Calu3 (cell line): ENCODE measurements around the gene RHOBTB1. TPM values are rescaled to one million over a fixed set of nuclear protein-coding genes. Genes with fewer than 3 reads are reported as not detected.

ENCODE experiments used
- BruUV-seq: library from RNA; stranded (reverse); fragments of 400-500 nt; replicated peaks from 2 replicates; lab custom pipeline; 2021; lab: Mats Ljungman, UMichigan
- CTCF ChIA-PET: fragments of 300-600 bp; sonication (Branson Sonifier 250); formaldehyde crosslinking; loops from one replicate; lab custom pipeline; 2022; ENCODE audit warnings: antibody characterized with exemption; lab: Charles Lee
- DNase-seq: peaks from one replicate; pipeline ENCODE4 v3.0.0; 2022
- H3K27ac Mint-ChIP-seq: one replicate; pipeline ENCODE4 v1.8.0; 2022; ENCODE audit warnings: mixed read lengths; ENCODE audit not compliant: unreplicated experiment
- H3K27me3 Mint-ChIP-seq: one replicate; pipeline ENCODE4 v1.8.0; 2022; ENCODE audit warnings: mixed read lengths; ENCODE audit not compliant: unreplicated experiment
- H3K36me3 Mint-ChIP-seq: one replicate; pipeline ENCODE4 v1.8.0; 2022; ENCODE audit warnings: mild to moderate bottlenecking, moderate library complexity, mixed read lengths; ENCODE audit not compliant: insufficient read depth, unreplicated experiment
- H3K4me1 Mint-ChIP-seq: one replicate; pipeline ENCODE4 v1.8.0; 2022; ENCODE audit warnings: mild to moderate bottlenecking, low read depth, mixed read lengths; ENCODE audit not compliant: unreplicated experiment
- H3K4me3 Mint-ChIP-seq: one replicate; pipeline ENCODE4 v1.8.0; 2022; ENCODE audit warnings: mild to moderate bottlenecking, low read depth, moderate library complexity, mixed read lengths; ENCODE audit not compliant: unreplicated experiment
- H3K9me3 Mint-ChIP-seq: one replicate; pipeline ENCODE4 v1.8.0; 2022; ENCODE audit warnings: low read depth, mixed read lengths; ENCODE audit not compliant: unreplicated experiment
- intact Hi-C: fragments of 100-400 bp; cut with micrococcal nuclease; formaldehyde crosslinking; loops from one replicate; pipeline ENCODE4 v1.10.0; 2022; ENCODE audit not compliant: unreplicated experiment
- total RNA-seq: library from RNA; stranded (reverse); gene quantifications from 2 replicates; pipeline ENCODE4 v1.2.3, GENCODE V29; 2022
- TF ChIP-seq, protein P1 (sequence below): fragments of 200-600 bp; IDR thresholded peaks from one replicate; pipeline ENCODE4 v1.8.0; 2022; ENCODE audit warnings: antibody characterized with exemption; ENCODE audit not compliant: unreplicated experiment

Gene RHOBTB1
- total RNA-seq, 1 experiment from 2014 or later, result 9.8 TPM

DNA sequence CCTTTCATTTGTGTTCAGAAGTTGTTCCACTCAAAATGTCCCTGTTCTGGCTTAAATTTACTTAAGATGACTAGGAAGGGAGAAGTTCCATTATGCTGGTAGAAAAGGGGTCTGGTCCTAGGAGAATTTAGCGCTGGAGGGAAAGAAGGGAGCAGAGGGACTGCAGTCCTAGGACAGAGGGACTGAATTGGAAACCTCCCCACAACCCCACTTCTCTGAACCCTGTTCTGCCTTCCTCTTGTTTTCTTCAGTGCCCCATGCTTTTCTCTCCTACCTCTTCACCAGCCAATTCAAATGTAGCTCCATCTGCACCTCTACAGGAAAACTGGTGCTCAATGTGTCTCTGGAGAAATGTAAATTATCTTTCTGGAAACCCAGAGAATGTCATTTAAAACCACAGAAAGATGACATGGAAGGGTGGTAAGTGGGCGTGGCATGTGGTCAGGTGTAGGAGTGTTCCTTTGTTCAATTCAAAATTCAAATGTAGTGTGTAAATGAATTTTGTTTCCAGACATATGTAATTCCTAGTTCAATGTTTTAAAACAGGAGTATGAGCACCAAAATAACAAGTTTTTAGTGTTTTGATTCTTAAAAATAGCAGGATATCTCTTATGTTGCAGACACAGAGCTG lies 24.0 kb upstream of the RHOBTB1 start:
- CTCF ChIA-PET, result no interaction called here
- TF ChIP-seq, protein P1, sequence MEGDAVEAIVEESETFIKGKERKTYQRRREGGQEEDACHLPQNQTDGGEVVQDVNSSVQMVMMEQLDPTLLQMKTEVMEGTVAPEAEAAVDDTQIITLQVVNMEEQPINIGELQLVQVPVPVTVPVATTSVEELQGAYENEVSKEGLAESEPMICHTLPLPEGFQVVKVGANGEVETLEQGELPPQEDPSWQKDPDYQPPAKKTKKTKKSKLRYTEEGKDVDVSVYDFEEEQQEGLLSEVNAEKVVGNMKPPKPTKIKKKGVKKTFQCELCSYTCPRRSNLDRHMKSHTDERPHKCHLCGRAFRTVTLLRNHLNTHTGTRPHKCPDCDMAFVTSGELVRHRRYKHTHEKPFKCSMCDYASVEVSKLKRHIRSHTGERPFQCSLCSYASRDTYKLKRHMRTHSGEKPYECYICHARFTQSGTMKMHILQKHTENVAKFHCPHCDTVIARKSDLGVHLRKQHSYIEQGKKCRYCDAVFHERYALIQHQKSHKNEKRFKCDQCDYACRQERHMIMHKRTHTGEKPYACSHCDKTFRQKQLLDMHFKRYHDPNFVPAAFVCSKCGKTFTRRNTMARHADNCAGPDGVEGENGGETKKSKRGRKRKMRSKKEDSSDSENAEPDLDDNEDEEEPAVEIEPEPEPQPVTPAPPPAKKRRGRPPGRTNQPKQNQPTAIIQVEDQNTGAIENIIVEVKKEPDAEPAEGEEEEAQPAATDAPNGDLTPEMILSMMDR, result no peak
- DNase-seq, result no peak
- H3K4me1 Mint-ChIP-seq, result peaks cover 37% of the 10 kb centered on the region
- no peaks in the 10 kb centered on the region for H3K27me3 Mint-ChIP-seq
- no peaks in the 10 kb centered on the region for H3K9me3 Mint-ChIP-seq
- peaks cover 11% of the 10 kb centered on the region for H3K36me3 Mint-ChIP-seq
- BruUV-seq, result no TSS peak
- H3K4me3 Mint-ChIP-seq, result no peak overlapping the region
- intact Hi-C loops, result no loop called here
- H3K27ac Mint-ChIP-seq, result no peak overlapping the region

DNA sequence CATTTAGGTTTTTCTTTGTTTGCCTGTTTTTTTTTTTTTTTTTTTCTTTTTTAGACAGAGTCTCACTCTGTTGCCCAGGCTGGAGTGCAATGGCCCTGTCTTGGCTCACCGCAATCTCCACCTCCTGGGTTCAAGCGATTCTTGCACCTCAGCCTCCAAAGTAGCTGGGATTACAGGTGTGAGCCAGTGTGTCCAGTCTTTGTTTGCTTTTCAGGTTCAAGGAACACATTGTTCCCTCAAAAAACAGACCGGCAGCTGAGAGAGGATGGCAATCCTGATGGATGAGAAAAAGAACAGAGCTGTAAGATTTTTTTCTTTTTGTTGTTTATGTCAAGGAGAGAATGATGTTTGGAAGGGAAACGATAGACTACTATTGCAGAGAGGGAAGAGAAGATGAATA lies 23.3 kb upstream of the RHOBTB1 start:
- H3K27ac Mint-ChIP-seq, result no peak overlapping the region
- H3K4me3 Mint-ChIP-seq, result no peak overlapping the region
- CTCF ChIA-PET, result no interaction called here
- intact Hi-C loops, result no loop called here
- peaks cover 40% of the 10 kb centered on the region for H3K4me1 Mint-ChIP-seq
- no peaks in the 10 kb centered on the region for H3K9me3 Mint-ChIP-seq
- H3K27me3 Mint-ChIP-seq, result no peaks in the 10 kb centered on the region
- peaks cover 11% of the 10 kb centered on the region for H3K36me3 Mint-ChIP-seq
- DNase-seq, result no peak
- BruUV-seq, result no TSS peak
- TF ChIP-seq, protein P1, result no peak

DNA sequence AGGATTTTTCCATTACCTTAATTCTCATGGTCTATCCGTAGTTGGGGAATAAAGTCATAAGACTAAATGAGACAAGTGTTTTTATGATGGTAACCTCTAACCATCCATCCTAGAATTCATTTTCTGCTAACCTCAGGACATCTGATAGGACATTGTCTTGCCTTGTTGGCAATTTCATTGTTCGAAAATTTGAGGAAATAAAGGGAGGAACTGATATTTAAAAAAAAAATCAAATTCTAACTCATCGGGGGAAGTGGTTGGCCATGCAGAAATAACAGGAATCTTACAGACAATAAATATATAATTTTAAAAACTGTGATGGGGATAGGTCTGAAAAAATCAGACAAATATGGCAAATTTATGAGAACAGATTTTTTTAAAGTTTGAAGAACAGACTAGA lies 21.7 kb upstream of the RHOBTB1 start:
- intact Hi-C loops, result no loop called here
- H3K27me3 Mint-ChIP-seq, result no peaks in the 10 kb centered on the region
- no peaks in the 10 kb centered on the region for H3K9me3 Mint-ChIP-seq
- H3K4me3 Mint-ChIP-seq, result no peak overlapping the region
- H3K4me1 Mint-ChIP-seq, result peaks cover 40% of the 10 kb centered on the region
- peak overlapping the region; percentile 84 for H3K27ac Mint-ChIP-seq
- TF ChIP-seq, protein P1, result no peak
- BruUV-seq, result no TSS peak
- H3K36me3 Mint-ChIP-seq, result peaks cover 11% of the 10 kb centered on the region
- CTCF ChIA-PET, result interaction anchor here (0.6 to 0.7 kb wide), 2 partner anchors 13 to 788 kb away, joined by 4 to 5 read pairs; no protein-coding TSS in a partner anchor
- DNase-seq, result no peak

DNA sequence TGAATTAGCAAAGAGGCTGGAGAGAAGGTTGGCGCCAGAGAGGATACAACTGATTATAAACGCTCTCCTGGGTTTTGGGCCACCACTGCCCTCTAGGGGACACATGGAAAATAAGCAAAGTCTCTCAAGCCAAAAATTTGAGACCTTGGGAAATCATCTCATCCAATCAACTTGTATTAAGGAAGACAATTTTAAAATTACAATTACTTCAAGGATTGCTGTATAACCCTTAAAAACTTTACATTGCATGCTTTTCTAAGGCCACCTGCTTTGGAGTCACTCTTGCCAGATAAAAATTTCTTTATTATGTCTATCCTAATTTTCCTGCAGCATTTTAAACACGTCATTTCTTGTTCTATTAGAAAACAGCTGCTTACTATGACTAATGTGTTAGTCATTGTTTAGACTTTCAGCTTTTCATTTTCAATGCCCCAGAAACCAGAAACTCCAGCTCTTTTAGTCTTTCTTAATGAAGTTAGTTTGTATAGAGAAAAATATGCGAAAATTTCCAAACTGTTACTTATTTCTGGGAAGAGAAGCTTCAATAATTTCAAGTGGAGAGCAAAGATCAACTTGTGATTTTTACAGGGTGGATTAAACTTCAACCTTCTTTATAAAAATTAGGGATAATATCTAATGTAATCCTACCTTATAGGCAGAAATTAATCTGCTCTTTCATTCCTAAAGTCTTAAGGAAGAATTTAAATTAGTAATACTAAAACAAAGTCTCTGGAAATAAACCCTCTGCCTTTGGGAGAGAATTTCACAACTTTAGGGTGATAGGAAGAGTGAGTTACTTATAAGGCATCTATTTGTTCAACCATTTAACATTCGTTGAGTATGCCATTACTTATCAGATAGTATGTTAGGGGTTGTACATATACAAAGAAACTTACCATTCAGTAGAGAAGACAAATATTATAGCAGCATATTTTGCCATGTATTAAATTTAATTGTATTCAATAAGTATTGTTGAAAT lies 20.6 kb upstream of the RHOBTB1 start:
- no peaks in the 10 kb centered on the region for H3K27me3 Mint-ChIP-seq
- no TSS peak for BruUV-seq
- no peaks in the 10 kb centered on the region for H3K9me3 Mint-ChIP-seq
- H3K4me1 Mint-ChIP-seq, result peaks cover 40% of the 10 kb centered on the region
- intact Hi-C loops, result loop anchor here (1.0 to 5.0 kb wide), 5 partner anchors 13 to 318 kb away; no protein-coding TSS in a partner anchor
- peak overlapping the region; percentile 35 for H3K4me3 Mint-ChIP-seq
- peak overlapping the region; percentile 84 for H3K27ac Mint-ChIP-seq
- peak; percentile 79 for DNase-seq
- CTCF ChIA-PET, result interaction anchor here (0.5 to 1.0 kb wide), 13 partner anchors 12 to 320 kb away, joined by 3 to 8 read pairs (median 4); partner anchors contain the start of gene CDK1
- H3K36me3 Mint-ChIP-seq, result peaks cover 11% of the 10 kb centered on the region
- TF ChIP-seq, protein P1, result peak; percentile 82
